Measurements from ENCODE around the gene RBM20. TPM values are rescaled to one million over a fixed set of nuclear protein-coding genes. Genes with fewer than 3 reads are reported as not detected.

The RBM20 gene
- total RNA-seq, 2 experiments from 2014 or later, result 0.38 to 0.72 TPM

DNA sequence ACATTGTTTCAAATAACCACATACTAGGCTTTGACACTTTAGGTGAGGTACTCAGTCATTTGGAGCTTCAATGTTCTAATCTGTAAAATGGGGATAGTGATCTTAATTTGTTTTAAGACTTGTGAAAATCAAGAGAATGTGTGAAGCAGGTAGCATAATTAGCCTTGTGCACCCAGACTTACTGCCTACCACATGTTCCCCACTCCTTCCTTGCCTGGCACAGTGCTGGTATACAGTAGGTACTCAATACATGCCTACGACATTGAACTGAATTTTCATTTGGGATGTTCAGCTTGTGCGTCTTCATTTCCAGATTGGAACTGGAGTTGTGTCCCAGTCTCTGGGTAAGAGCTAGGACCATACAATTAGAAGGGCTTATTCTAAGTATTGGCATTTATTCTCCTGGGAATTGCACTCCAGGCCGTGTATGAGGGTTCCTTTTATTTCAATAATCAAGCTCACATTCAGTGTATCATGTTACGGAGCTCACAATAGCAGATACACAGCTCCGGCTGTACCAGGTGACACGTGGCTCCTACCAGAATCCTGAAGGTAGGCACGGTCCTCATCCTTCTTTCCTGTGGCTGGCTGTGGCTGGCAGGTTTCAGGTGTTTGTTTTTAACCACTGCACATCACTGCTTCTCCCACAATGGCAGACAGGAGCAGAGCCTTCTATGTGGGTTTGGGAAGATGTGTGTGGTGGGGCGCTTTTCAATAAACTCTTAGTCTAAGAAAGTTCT, 118.1 kb downstream of the RBM20 start:
- POLR2A ChIA-PET, result no interaction called here
- Mint-ChIP-seq H3K4me1 (ENCODE audit: low read depth) (peaks cover 20% of the 10 kb centered on the region), H3K27ac (no peak overlapping the region), H3K4me3 (no peak overlapping the region), H3K9me3 (no peaks in the 10 kb centered on the region), H3K27me3 (no peaks in the 10 kb centered on the region), H3K36me3 (ENCODE audit: low read depth) (no peaks in the 10 kb centered on the region)
- ATAC-seq (no peak), DNase-seq (no peak)
- TF ChIP-seq CTCF (IDR thresholded peaks at IDR 0.05), result no peak
- intact Hi-C loops (cut with micrococcal nuclease), result no loop called here
- CTCF ChIA-PET, result interaction anchor here (1.3 to 1.8 kb wide), 3 partner anchors 9 to 41 kb away, joined by 3 to 6 read pairs (median 5); no protein-coding TSS in a partner anchor

- Mint-ChIP-seq H3K9me3 (no peaks in the 10 kb centered on the region), H3K4me3 (no peak overlapping the region), H3K4me1 (ENCODE audit: low read depth) (peaks cover 20% of the 10 kb centered on the region), H3K27ac (no peak overlapping the region), H3K36me3 (ENCODE audit: low read depth) (no peaks in the 10 kb centered on the region), H3K27me3 (no peaks in the 10 kb centered on the region)
- no peak for TF ChIP-seq CTCF (IDR thresholded peaks at IDR 0.05)
- CTCF ChIA-PET, result interaction anchor here (1.3 to 1.8 kb wide), 3 partner anchors 8 to 41 kb away, joined by 3 to 6 read pairs (median 5); no protein-coding TSS in a partner anchor
- ATAC-seq (no peak), DNase-seq (no peak)
- POLR2A ChIA-PET, result no interaction called here
- intact Hi-C loops (cut with micrococcal nuclease), result no loop called here
Measured at GRCh38 chr10:110762849-110763211, 118.7 kb downstream of the RBM20 start.

- H3K27ac Mint-ChIP-seq, result no peak overlapping the region
- H3K27me3 Mint-ChIP-seq, result no peaks in the 10 kb centered on the region
- H3K4me1 Mint-ChIP-seq (ENCODE audit: low read depth), result peaks cover 23% of the 10 kb centered on the region
- H3K9me3 Mint-ChIP-seq, result no peaks in the 10 kb centered on the region
- TF ChIP-seq CTCF (IDR thresholded peaks at IDR 0.05), result no peak
- H3K36me3 Mint-ChIP-seq (ENCODE audit: low read depth), result no peaks in the 10 kb centered on the region
- ATAC-seq (no peak), DNase-seq (no peak)
- H3K4me3 Mint-ChIP-seq, result no peak overlapping the region
- POLR2A ChIA-PET, result no interaction called here
- CTCF ChIA-PET, result interaction anchor here (1.5 kb wide), 1 partner anchor 16 kb away, joined by 4 read pairs; no protein-coding TSS in a partner anchor
- intact Hi-C loops (cut with micrococcal nuclease), result no loop called here
Measured at GRCh38 chr10:110764378-110764777, 120.2 kb downstream of the RBM20 start.

- no peaks in the 10 kb centered on the region for H3K36me3 Mint-ChIP-seq (ENCODE audit: low read depth)
- intact Hi-C loops (cut with micrococcal nuclease), result no loop called here
- no peak for TF ChIP-seq CTCF (IDR thresholded peaks at IDR 0.05)
- peak overlapping the region; percentile 60 for H3K27ac Mint-ChIP-seq
- DNase-seq (no peak), ATAC-seq (peak; percentile 55)
- no peak overlapping the region for H3K4me3 Mint-ChIP-seq
- no peaks in the 10 kb centered on the region for H3K27me3 Mint-ChIP-seq
- peaks cover 29% of the 10 kb centered on the region for H3K4me1 Mint-ChIP-seq (ENCODE audit: low read depth)
- H3K9me3 Mint-ChIP-seq, result no peaks in the 10 kb centered on the region
- ChIA-PET POLR2A (interaction anchor here (0.7 to 1.4 kb wide), 3 partner anchors 12 to 102 kb away, joined by 3 to 5 read pairs (median 5); no protein-coding TSS in a partner anchor), CTCF (interaction anchor here (0.8 to 1.5 kb wide), 6 partner anchors 7 to 154 kb away, joined by 3 to 9 read pairs (median 4); partner anchors contain the start of gene BBIP1)
Measured at GRCh38 chr10:110764793-110765512, 120.8 kb downstream of the RBM20 start.
